Suprapubic skin (tissue), 4 donors: ENCODE results near the gene MYZAP. TPM values are rescaled to one million over a fixed set of nuclear protein-coding genes. Genes with fewer than 3 reads are reported as not detected.

Experiments
- DNase-seq, 2 donors: peaks; one replicate each; pipeline ENCODE4 v3.0.0-alpha.2; 2019; ENCODE audit warnings: low spot score in 2 of 2
- H3K27ac ChIP-seq: fragments of 200-600 bp; sonication (generic); one replicate; pipeline ENCODE4 v1.5.1; 2019
- H3K27me3 ChIP-seq: fragments of 200-600 bp; sonication (generic); one replicate; pipeline ENCODE4 v1.5.1; 2019
- H3K36me3 ChIP-seq: fragments of 200-600 bp; sonication (generic); one replicate; pipeline ENCODE4 v1.5.1; 2019
- H3K4me1 ChIP-seq: fragments of 200-600 bp; sonication (generic); one replicate; pipeline ENCODE4 v1.5.1; 2019
- H3K4me3 ChIP-seq: fragments of 200-600 bp; sonication (generic); one replicate; pipeline ENCODE4 v1.5.1; 2019; ENCODE audit warnings: mild to moderate bottlenecking
- H3K9me3 ChIP-seq: fragments of 200-600 bp; sonication (generic); one replicate; pipeline ENCODE4 v1.5.1; 2019
- EP300 ChIP-seq: sonication (generic); formaldehyde crosslinking; IDR thresholded peaks from one replicate; pipeline ENCODE4 v1.6.1; 2017; ENCODE audit warnings: antibody characterized with exemption
- POLR2A ChIP-seq, 2 donors: fragments of 450-650 bp; IDR thresholded peaks; one replicate each; pipeline ENCODE4 v1.6.1; 2017; ENCODE audit warnings: antibody characterized with exemption in 2 of 2, mild to moderate bottlenecking in 2 of 2, moderate library complexity in 2 of 2
- POLR2AphosphoS5 ChIP-seq, 3 donors: sonication (generic); formaldehyde crosslinking; IDR thresholded peaks; one replicate each; pipeline ENCODE4 v1.6.1; 2017; ENCODE audit warnings: antibody characterized with exemption in 3 of 3
- WGBS: methylation state at CpG from one replicate; pipeline ENCODE4 v1.1.5; 2018; 5-methylcytosine and 5-hydroxymethylcytosine counted together
- total RNA-seq, 4 donors: library from RNA; depleted of rRNA; stranded (reverse); fragments of >200 nt; gene quantifications; one replicate each; pipeline ENCODE4 v1.1.0, GENCODE V29; 2016
- TF ChIP-seq, protein P1 (sequence below), 2 donors: fragments of 200-600 bp in 1 of 2; fragments of 450-650 bp in 1 of 2; sonication (generic) in 1 of 2; IDR thresholded peaks; one replicate each; pipeline ENCODE4 v1.5.1; 2016 to 2019; ENCODE audit warnings: antibody characterized with exemption in 2 of 2, mild to moderate bottlenecking in 1 of 2, moderate library complexity in 1 of 2

Gene MYZAP
- total RNA-seq, 4 donors from 2014 or later, result 8.6 to 14.9 (median 11.6) TPM

- Histone ChIP-seq H3K4me1 (peaks cover 58% of the 10 kb centered on the region), H3K36me3 (no peaks in the 10 kb centered on the region), H3K27ac (peak overlapping the region; percentile 33), H3K9me3 (no peaks in the 10 kb centered on the region), H3K4me3 (no peak overlapping the region), H3K27me3 (no peaks in the 10 kb centered on the region)
- DNase-seq, result peak in 1 of 2 donors; percentile 34
- WGBS, result 67% methylated on average over 9 of the region's 9 CpGs
- TF ChIP-seq POLR2AphosphoS5 (IDR thresholded peaks at IDR 0.05), result no peak
- no peak for TF ChIP-seq EP300
- TF ChIP-seq, protein P1, sequence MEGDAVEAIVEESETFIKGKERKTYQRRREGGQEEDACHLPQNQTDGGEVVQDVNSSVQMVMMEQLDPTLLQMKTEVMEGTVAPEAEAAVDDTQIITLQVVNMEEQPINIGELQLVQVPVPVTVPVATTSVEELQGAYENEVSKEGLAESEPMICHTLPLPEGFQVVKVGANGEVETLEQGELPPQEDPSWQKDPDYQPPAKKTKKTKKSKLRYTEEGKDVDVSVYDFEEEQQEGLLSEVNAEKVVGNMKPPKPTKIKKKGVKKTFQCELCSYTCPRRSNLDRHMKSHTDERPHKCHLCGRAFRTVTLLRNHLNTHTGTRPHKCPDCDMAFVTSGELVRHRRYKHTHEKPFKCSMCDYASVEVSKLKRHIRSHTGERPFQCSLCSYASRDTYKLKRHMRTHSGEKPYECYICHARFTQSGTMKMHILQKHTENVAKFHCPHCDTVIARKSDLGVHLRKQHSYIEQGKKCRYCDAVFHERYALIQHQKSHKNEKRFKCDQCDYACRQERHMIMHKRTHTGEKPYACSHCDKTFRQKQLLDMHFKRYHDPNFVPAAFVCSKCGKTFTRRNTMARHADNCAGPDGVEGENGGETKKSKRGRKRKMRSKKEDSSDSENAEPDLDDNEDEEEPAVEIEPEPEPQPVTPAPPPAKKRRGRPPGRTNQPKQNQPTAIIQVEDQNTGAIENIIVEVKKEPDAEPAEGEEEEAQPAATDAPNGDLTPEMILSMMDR (IDR thresholded peaks at IDR 0.05), result no peak
- no peak for TF ChIP-seq POLR2A (IDR thresholded peaks at IDR 0.05)
Measured at GRCh38 chr15:57595011-57595866, 3.5 kb downstream of the MYZAP start.

GRCh38 chr15:57596301-57596855 is 4.7 kb downstream of the MYZAP start:
- DNase-seq, result peak in 1 of 2 donors; percentile 9
- Histone ChIP-seq H3K9me3 (no peaks in the 10 kb centered on the region), H3K27me3 (no peaks in the 10 kb centered on the region), H3K4me3 (no peak overlapping the region), H3K27ac (peak overlapping the region; percentile 33), H3K36me3 (no peaks in the 10 kb centered on the region), H3K4me1 (peaks cover 47% of the 10 kb centered on the region)
- WGBS, result 80% methylated on average over 8 of the region's 8 CpGs
- TF ChIP-seq, protein P1 (IDR thresholded peaks at IDR 0.05), result no peak
- TF ChIP-seq POLR2A (IDR thresholded peaks at IDR 0.05), result no peak
- TF ChIP-seq EP300, result no peak
- TF ChIP-seq POLR2AphosphoS5 (IDR thresholded peaks at IDR 0.05), result no peak

GRCh38 chr15:57596978-57597377 is 5.3 kb downstream of the MYZAP start:
- Histone ChIP-seq H3K27ac (peak overlapping the region; percentile 33), H3K4me3 (no peak overlapping the region), H3K4me1 (peaks cover 41% of the 10 kb centered on the region), H3K27me3 (no peaks in the 10 kb centered on the region), H3K36me3 (no peaks in the 10 kb centered on the region), H3K9me3 (no peaks in the 10 kb centered on the region)
- 47% methylated on average over 4 of the region's 4 CpGs for WGBS
- TF ChIP-seq POLR2AphosphoS5 (IDR thresholded peaks at IDR 0.05), result no peak
- no peak for TF ChIP-seq POLR2A (IDR thresholded peaks at IDR 0.05)
- TF ChIP-seq, protein P1 (IDR thresholded peaks at IDR 0.05), result no peak
- TF ChIP-seq EP300, result no peak
- DNase-seq, result peak in 1 of 2 donors; percentile 40

- H3K27me3 ChIP-seq, result no peaks in the 10 kb centered on the region
- H3K4me1 ChIP-seq, result peaks cover 36% of the 10 kb centered on the region
- no peaks in the 10 kb centered on the region for H3K36me3 ChIP-seq
- peak overlapping the region; percentile 22 for H3K27ac ChIP-seq
- 47% methylated on average over 3 of the region's 3 CpGs for WGBS
- H3K9me3 ChIP-seq, result no peaks in the 10 kb centered on the region
- no peak overlapping the region for H3K4me3 ChIP-seq
- TF ChIP-seq, protein P1 (IDR thresholded peaks at IDR 0.05), result no peak
- TF ChIP-seq EP300 (peak; percentile 71), POLR2AphosphoS5 (IDR thresholded peaks at IDR 0.05) (no peak), POLR2A (IDR thresholded peaks at IDR 0.05) (no peak)
- peak in 1 of 2 donors; percentile 34 for DNase-seq
Measured at GRCh38 chr15:57597431-57597830, 5.7 kb downstream of the MYZAP start.

- Histone ChIP-seq H3K27me3 (no peaks in the 10 kb centered on the region), H3K27ac (no peak overlapping the region), H3K4me3 (no peak overlapping the region), H3K9me3 (no peaks in the 10 kb centered on the region), H3K36me3 (no peaks in the 10 kb centered on the region), H3K4me1 (peaks cover 34% of the 10 kb centered on the region)
- TF ChIP-seq EP300 (no peak), POLR2AphosphoS5 (IDR thresholded peaks at IDR 0.05) (no peak), POLR2A (IDR thresholded peaks at IDR 0.05) (no peak)
- TF ChIP-seq, protein P1 (IDR thresholded peaks at IDR 0.05), result no peak
- DNase-seq, result no peak
- 91% methylated on average over 5 of the region's 5 CpGs for WGBS
Measured at GRCh38 chr15:57598346-57598745, 6.6 kb downstream of the MYZAP start.
